Stimulated activated CD4-positive, alpha-beta T cell treated with anti-CD3 and anti-CD28 coated beads, Interleukin-1b, Interleukin-23, amount 100 ng/mL, for 4 hours (primary cell): ENCODE measurements around the gene TMEM266.

ENCODE experiments used
- DNase-seq, 2 donors: peaks; one replicate each; pipeline ENCODE4 v3.0.0-alpha.2; 2020; ENCODE audit warnings: low read depth in 2 of 2

Gene TMEM266

GRCh38 chr15:76162036-76162398 is 102.2 kb downstream of the TMEM266 start:
- DNase-seq, result no peak

GRCh38 chr15:76162784-76163456 is 103.1 kb downstream of the TMEM266 start:
- no peak for DNase-seq

- DNase-seq, result no peak
Measured at GRCh38 chr15:76163457-76164295, 103.9 kb downstream of the TMEM266 start.

GRCh38 chr15:76164602-76165001 is 104.8 kb downstream of the TMEM266 start:
- no peak for DNase-seq

- DNase-seq, result no peak
Measured at GRCh38 chr15:76165951-76166350, 106.2 kb downstream of the TMEM266 start.

- DNase-seq, result no peak
Measured at GRCh38 chr15:76168237-76168984, 108.6 kb downstream of the TMEM266 start.

GRCh38 chr15:76169018-76169417 is 109.2 kb downstream of the TMEM266 start:
- no peak for DNase-seq

GRCh38 chr15:76169911-76170800 is 110.4 kb downstream of the TMEM266 start:
- no peak for DNase-seq

- DNase-seq, result no peak
Measured at GRCh38 chr15:76172782-76173181, 113.0 kb downstream of the TMEM266 start.

- no peak for DNase-seq
Measured at GRCh38 chr15:76173317-76173834, 113.6 kb downstream of the TMEM266 start.

- DNase-seq, result no peak
Measured at GRCh38 chr15:76174654-76175053, 114.9 kb downstream of the TMEM266 start.

- no peak for DNase-seq
Measured at GRCh38 chr15:76175442-76175841, 115.7 kb downstream of the TMEM266 start.

GRCh38 chr15:76176059-76176458 is 116.3 kb downstream of the TMEM266 start:
- no peak for DNase-seq

GRCh38 chr15:76176487-76177085 is 116.8 kb downstream of the TMEM266 start:
- DNase-seq, result no peak

GRCh38 chr15:76177491-76178040 is 117.8 kb downstream of the TMEM266 start:
- no peak for DNase-seq

GRCh38 chr15:76178296-76179000 is 118.7 kb downstream of the TMEM266 start:
- DNase-seq, result no peak

GRCh38 chr15:76179023-76179422 is 119.2 kb downstream of the TMEM266 start:
- DNase-seq, result no peak

GRCh38 chr15:76180321-76180720 is 120.5 kb downstream of the TMEM266 start:
- no peak for DNase-seq

GRCh38 chr15:76181705-76182107 is 121.9 kb downstream of the TMEM266 start:
- DNase-seq, result peak in 1 of 2 donors; percentile 20
